Stimulated activated CD8-positive, alpha-beta memory T cell treated with anti-CD3 and anti-CD28 coated beads, Interleukin-7, amount 100 ng/mL, for 1 hour (primary cell): ENCODE measurements around the gene ORAI1.
"Not testable (repeated sequence)": the region's sequence is repeated elsewhere in the genome, so short reads cannot be mapped to it uniquely, and the experiment has no call there.

Source experiments
- DNase-seq, 2 donors: peaks; one replicate each; pipeline ENCODE4 v3.0.0-alpha.2; 2020; ENCODE audit warnings: low read depth in 2 of 2

The ORAI1 gene

DNA sequence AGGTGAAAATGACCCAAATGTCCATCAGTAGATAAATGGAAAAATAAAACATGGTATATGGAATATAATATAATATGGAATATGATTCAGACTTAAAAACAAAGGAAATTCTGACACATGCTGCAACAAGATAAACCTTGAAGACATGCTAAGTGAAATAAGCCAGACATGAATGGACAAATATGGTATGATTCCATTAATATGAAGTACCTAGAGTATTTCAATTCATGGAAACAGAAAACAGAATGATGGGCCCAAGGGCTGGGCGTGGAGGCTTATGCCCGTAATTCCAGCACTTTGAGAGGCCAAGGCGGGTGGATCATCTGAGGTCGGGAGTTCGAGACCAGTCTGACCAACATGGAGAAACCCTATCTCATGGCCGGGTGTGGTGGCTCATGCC lies 22.7 kb upstream of the ORAI1 start:
- no peak for DNase-seq

DNA sequence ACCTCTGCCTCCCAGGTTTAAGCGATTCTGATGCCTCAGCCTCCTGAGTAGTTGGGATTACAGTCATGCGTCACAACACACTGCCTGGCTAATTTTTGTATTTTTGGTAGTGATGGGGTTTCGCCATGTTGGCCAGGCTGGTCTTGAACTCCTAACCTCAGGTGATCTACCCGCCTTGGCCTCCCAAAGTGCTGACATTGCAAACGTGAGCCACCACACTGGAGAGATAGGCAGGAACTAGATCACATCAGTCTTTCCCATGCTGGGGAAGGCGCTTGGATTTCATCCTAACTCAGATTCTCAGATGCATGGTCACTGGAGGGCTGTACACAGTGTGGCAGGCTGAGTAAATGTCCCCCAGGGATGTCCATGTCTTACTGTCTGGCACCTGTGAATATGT lies 18.0 kb upstream of the ORAI1 start:
- DNase-seq, result no peak

DNA sequence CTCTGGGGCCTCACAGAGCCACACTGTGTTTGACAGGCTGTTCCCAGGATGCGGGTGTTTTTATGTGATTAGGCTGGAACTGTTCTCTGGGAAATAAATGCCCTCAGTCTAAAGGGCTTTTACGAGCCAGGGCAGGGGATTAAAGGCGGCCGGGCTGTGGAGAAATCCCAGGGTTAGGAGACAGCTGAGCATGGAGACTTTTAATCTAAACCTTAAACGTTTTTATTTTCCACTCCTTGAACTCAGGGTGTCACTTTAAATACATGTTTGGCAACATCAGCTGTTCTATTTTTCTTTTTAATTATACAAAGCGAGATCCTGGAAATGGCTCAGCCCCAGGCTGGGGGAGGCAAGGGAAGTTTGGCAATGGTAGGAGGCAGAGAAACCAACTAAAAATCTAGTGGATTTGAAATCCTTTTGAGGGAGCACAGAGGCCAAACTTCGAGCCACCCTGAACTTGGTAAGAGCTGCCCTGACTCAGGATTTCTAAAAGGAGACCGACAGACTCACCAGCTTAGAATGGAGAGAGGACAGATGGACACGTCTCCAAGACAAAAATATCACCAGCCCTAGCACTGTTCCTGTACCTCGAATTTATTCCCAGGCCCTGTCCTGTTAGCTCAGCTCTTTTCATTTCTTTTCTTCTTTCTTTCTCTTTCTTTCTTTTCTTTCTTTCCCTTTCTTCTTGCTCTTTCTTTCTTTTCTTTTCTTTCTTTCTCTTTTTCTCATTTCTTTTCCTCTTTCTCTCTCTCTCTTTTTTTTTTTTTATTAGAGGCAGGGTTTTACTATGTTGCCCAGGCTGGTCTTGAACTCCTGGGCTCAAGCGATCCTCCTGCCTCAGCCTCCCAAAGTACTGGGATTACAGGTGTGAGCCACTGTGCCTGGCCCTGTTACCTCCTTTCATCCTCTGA lies 15.8 kb upstream of the ORAI1 start:
- DNase-seq, result no peak

DNA sequence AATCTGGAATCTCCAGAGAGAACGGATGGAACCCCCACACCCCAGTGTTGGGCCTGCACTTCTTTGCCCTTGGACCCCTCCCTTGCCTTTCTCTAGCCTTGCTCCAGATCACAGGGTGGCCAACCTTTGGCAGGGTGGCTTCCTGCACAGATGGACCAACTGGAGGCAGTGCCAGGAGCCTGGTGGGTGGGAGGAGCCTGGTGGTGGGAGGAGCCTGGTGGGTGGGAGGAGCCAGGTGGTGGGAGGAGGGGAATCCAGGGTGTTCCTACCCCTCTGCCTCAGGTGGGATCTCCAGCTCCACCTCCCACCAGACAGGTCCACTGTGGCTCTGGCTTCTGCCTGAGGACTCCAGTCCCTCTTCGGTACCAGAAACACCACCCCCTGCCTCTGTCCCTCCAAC lies 15.0 kb upstream of the ORAI1 start:
- no peak for DNase-seq

DNA sequence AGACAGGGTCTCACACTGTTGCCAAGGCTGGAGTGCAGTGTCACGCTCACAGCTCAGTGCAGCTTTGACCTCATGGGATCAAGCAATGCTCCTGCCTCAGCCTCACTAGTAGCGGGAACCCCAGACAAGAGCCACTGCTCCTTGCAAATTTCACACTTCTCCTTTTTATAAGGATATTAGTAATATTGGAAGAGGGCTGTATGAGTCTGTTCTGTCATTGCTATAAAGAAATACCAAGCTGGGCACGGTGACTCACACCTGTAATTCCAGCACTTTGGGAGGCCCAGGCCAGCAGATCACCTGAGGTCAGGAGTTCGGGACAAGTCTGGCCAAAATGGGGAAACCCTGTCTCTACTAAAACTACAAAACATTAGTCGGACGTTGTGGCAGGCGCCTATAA lies 12.9 kb upstream of the ORAI1 start:
- DNase-seq, result no peak

DNA sequence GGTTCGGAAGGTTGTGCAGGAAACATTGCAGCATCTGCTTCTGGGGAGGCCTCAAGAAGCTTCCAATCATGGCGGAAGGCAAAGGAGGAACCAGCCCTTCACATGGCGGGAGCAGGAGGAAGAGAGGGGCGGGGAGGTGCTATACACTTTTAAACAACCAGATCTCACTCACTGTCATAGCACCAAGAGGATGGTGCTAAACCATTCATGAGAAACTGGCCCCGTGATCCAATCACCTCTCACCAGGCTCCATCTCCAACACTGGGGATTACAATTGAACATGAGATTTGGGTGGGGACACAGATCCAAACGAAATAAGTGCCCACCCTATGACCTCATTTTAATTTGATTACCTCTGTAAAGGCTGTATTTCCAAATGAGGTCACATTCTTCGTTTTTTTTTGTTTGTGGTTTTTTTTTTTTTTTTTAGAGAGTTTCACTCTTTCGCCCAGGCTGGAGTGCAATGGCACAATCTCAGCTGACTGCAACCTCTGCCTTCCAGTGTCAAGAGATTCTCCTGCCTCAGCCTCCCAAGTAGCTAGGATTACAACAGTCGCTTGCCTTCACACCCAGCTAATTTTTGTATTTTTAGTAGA lies 11.4 kb upstream of the ORAI1 start:
- DNase-seq, result no peak

DNA sequence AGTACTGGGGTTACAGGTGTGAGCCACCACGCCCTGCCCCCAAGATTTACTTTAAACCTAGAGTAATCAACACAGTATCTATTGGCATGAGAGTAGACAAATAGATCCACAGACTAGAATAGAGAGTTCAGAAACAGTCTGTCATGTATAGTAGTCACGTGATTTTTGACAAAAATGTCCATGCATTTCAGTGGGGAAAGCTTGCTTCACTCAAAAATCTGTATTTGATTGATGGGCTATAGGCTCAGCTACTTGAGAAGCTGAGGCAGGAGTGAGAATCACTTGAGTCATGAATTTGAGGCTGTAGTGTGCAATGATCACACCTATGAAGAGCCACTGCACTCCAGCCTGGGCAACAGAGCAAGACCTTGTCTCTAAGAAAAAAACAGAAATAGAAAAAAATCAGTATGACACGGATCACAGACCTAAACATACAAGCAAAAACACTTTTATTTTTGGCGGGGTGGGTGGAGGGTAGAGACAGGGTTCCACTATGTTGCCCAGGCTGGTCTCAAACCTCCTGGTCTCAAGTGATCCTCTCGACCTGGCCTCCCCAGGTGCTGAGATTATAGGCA lies 7.6 kb upstream of the ORAI1 start:
- DNase-seq, result no peak

DNA sequence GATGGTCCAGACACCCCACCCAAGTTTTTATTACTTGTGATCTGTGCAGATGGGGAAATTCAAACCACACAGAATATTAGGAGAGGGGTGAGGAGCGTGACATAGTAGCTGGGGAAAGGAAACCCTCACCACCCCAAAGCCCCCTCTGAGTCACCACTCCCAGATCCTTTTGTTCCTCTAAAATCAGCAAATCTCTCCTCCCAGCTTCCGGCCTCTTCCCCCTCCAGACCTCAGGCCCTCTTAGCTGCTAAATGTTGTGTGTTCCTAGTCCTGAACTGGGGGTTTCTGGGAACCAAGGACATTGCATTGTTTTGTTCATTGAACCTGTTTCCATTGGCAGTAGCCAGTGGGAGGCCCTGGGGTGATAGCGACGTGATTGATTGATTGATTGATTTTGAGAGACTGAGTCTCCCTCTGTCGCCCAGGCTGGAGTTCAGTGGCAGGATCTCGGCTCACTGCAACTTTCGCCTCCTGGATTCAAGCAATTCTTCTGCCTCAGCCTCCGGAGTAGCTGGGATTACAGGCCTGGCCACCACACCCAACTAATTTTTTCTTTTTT lies 5.9 kb upstream of the ORAI1 start:
- DNase-seq, result no peak

DNA sequence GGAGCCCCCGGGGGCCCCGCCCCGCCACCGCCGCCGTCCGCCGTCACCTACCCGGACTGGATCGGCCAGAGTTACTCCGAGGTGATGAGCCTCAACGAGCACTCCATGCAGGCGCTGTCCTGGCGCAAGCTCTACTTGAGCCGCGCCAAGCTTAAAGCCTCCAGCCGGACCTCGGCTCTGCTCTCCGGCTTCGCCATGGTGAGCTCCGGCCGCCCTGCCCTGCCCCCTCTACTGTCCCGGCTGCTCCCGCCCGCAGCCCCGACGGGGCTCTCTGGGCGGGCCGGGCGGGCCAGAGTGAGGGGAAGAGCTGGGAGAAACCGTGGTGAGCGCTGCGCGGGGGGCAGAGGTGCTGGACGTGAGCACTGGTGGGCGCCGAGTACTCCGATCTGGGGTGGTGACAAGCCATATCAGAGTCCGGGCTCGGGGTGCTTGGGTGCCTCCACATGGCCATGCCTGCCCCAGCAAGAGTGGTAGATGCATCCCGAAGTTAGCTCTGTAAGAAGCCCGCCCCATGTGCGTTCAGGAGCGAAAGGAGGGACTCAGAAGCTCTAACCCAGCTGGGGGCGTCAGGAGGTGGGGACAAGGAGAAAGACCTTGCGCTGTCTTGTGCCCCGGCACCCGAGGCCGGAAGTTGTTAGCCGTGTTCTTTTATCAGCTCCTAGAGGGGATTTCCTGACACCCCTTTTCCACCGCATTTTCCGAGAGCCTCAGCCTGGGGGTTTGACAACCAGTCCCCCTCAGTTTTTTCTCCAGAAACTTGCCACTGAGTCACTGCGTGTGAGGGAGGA lies 717 bp downstream of the ORAI1 start:
- DNase-seq, result peak; percentile 79 to 82

DNA sequence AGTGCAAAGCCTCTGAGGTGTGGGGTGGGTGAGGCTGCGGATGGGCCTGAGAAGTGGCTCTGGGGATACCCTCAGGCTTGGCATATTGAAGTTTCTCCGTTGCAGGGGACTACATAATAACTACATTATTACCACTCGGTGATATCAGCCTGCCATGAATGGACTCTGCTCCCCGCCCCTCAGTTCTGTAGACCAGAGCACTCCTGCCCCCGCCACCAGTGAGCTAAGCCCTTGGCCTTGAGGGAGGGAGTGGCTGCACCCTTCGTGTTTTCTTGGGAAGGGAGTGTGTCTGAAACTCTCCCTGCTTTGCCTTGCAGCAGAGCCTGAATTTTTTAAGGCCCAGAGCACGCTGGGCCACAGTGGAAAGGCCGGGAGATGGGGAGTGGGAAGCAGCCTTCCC lies 1.7 kb downstream of the ORAI1 start:
- DNase-seq, result no peak

DNA sequence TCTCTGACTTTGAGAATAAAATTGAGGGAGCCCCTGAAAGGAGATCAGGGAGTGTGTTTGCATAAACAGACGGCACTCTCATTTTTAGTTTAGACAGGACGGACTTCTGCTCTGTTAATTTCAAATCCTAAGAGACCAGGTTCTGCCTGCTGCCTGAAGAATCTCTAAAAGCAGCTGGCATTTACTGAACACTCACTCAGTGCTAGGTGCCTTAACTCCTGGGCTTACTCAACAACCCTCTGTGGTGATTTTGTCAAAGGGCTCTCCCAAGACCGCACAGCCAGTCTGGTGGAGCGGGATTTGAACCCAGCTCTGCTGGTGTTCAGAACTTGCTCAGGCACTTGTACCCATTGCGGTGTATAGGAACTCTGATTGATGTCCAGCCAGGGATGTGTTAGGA lies 2.2 kb downstream of the ORAI1 start:
- no peak for DNase-seq

DNA sequence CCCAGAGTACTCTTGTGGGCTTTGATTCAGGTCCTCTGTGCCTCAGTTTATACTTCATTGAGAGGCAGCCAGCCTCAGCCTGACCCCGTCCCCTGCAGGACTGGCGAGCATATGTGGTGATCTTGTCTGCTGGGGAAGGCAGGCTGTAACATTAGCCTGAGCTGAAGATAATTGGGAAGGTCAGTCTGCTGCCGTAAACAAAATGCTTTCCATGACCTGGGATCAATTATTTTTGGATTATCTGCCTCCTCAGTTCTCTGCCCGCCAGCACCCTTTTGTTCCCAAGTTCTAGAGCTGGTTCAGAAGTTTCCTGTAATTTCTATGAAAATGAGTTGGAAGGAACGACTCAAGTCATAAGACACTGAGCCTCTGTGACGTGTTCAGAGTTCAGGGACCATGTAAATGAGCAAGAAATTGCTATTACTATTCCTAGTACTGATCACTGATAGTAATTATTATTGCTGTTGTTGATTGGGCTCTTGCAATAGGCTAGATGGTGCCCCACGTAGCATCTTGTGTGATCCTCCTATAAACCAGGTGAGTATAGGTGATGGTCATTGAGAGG lies 4.5 kb downstream of the ORAI1 start:
- DNase-seq, result no peak

DNA sequence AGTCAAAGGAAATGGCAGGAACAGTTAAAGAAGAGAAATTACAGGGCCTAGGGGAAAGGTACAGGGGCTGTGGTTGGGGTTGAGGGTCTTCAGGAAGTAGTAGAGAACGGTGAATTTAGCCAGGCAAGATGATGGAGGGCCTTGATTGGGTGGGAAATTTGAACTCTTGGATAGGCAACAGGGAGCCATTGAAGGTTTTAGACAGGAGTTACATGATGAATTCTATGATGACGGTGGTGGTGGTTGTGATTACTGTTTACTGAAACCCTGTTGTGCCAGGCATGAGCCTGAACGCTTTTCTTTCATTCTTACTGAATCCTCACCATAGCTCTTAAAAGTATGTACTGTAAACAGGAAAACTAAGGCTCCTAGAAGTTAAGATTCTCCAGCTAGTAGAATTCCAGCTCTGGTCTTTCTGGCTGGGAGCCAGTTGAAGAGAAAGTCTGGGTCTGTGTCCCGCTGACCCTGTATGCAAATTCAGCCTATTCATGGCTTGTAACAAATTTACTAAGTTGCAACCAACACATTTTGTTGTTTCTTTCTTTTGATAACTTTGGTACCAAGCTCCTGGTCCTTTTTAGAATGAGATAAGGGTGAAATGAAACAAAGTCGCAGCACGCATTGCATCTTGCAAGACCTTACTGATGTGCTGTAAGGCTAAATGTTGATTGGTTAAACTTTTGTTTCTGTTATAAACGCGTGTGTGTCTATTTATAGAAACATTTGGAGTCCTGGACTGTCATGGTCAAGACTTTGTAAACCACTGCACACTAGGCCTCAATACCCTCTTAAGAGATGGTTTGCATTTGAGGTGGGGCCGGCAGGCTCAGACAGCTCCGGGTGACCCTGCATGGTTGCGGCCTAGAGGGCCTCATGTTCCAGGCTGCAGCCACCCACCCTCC lies 6.0 kb downstream of the ORAI1 start:
- DNase-seq, result no peak

DNA sequence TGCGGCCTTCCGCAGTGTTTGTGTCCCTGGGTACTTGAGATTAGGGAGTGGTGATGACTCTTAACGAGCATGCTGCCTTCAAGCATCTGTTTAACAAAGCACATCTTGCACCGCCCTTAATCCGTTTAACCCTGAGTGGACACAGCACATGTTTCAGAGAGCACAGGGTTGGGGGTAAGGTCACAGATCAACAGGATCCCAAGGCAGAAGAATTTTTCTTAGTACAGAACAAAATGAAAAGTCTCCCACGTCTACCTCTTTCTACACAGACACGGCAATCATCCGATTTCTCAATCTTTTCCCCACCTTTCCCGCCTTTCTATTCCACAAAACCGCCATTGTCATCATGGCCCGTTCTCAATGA lies 7.5 kb downstream of the ORAI1 start:
- not testable (repeated sequence) for DNase-seq

DNA sequence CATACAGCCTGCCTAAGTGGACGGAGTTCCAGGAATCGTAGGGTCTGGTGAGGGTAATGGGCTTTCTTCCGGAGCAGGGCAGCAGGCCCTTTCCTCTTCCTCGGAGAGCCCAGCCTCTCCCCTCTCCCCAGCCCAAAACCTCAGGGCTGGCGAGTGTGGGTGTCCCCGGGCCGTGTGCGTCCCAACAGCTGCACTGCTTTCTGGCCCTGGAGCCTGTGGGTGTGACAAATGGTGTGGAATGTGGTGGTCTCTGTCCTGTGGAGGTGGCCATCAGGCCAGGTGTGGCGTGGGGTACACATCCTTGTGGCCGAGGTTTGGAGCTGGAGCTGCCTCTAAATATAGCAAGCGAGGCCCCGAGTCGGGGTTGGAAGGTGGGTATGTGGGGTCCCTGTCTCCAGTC lies 8.5 kb downstream of the ORAI1 start:
- no peak for DNase-seq

DNA sequence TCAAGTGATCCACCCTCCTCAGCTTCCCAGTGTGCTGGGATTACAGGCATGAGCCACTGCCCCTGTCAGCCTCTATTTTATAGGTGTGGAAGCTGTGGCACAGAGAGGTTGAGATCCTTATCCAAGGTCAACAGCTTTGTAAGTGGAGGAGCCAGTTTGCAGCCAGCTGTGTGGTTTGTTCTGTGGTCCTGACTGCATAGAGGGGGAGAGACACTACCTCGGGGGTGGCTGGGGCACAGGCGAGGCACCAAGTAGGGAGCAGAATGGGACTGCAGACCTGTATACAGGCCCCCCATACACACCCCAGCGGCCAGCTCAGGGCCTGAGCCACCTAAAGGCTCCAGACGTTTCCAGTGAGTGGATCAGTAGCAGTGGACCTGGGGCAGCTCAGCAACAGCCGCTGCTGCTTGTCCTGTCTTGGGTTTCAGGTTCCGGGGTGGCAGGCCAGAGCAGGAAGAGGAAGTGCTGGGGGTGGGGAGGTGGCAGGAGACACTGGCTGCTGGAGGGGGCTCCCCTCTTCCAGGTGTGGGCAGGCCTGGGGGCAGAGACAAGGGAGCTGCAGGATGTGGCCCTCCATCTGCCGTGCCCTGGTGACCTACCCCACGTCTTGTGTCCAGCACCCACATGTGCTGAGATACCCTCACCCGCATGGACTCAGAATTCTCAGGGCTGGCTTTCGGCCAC lies 11.0 kb downstream of the ORAI1 start:
- DNase-seq, result no peak

DNA sequence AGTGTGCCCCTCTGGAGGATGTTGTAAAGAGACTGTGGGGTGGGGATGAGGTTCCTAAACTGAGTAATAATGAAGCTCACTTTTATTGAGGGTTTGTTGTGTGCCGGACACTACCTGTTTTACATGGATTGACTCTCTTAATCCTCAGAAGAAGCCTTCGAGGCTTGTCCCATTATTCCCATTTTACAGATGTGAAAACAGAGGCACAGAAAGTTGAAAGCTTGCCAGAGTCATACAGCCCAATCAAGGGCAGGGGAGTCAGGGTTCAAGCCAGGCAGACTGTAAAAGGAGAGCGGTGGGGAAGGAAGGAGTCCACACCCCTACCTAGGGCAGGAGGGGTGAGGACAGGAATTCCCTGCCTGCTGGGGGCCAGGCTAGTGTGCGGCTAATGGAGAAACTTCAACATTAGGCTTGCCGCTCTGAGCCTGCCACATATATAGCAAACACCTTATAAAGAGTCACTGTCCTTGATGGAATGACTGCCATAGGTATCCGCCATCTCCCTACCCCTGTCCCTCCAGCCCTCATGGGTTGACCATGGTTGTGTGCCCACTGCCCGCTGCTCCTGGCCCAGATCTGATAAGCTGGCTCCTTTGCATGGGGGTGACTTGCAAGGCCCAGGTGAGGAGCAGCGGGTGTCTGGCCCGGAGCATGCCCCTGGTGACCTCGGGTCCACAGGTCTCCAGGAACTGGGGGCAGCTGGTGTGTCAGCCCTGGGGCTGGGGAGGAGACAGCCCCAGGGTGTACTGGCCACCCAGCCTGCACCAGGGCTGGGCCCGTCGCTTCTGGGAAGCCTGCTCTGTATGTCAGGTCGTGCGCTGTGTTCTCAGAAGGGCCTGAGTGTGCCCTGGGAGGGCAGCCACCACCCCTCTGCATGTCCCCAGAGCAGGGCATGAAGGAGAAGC lies 12.2 kb downstream of the ORAI1 start:
- DNase-seq, result no peak

DNA sequence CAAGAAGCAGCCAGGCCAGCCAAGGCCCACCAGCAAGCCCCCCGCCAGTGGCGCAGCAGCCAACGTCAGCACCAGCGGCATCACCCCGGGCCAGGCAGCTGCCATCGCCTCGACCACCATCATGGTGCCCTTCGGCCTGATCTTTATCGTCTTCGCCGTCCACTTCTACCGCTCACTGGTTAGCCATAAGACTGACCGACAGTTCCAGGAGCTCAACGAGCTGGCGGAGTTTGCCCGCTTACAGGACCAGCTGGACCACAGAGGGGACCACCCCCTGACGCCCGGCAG lies 15.0 kb downstream of the ORAI1 start:
- DNase-seq, result no peak

DNA sequence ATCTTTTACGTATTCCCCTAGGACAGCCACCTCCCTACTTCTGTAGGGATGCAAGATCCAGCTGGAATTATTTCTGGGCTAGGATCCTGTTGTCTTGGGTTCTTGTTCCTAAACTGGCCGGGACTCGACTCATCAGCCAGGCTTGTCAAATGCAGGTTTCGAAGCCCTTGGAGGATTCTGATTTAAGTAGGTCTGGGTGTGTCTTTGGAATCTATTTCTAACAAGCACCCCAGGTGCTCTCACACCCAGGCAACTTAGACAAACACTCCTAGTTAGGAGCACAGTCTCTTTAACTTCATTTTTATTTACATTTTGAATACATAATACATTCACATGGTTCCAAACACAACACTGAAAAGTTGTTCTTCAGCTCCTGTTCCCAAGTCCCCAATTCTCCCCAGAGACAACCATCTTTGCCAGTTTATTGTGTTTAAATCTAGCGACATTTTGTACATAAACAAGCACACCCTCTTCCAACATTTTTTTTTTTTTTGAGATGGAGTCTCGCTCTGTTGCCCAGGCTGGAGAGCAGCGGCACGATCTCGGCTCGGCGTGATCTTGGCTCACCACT lies 22.2 kb downstream of the ORAI1 start:
- DNase-seq, result no peak
